NT2/D1 (cell line): Measurements from ENCODE around the gene C2CD2L.
"Not testable (repeated sequence)": the region's sequence is repeated elsewhere in the genome, so short reads cannot be mapped to it uniquely, and the experiment has no call there.

ENCODE experiments used
- DNase-seq: peaks from one replicate; pipeline ENCODE4 v3.0.0-alpha.2; 2011; ENCODE audit warnings: low read depth, low spot score
- H3K27me3 ChIP-seq: 2 replicates; pipeline ENCODE4 v1.6.0; 2011; ENCODE audit warnings: mild to moderate bottlenecking; ENCODE audit not compliant: insufficient read length, insufficient read depth
- H3K36me3 ChIP-seq: 2 replicates; pipeline ENCODE4 v1.6.1; 2011; ENCODE audit warnings: mild to moderate bottlenecking, low read length, mixed read lengths; ENCODE audit not compliant: insufficient read depth, insufficient read length
- H3K4me1 ChIP-seq: 2 replicates; pipeline ENCODE4 v1.5.1; 2011; ENCODE audit not compliant: insufficient read depth, insufficient read length
- H3K4me3 ChIP-seq: 2 replicates; pipeline ENCODE4 v1.5.1; 2011; ENCODE audit warnings: low read depth; ENCODE audit not compliant: insufficient read length
- H3K9ac ChIP-seq: 2 replicates; pipeline ENCODE4 v1.6.0; 2011; ENCODE audit warnings: low read depth; ENCODE audit not compliant: insufficient read length
- H3K9me3 ChIP-seq: 2 replicates; pipeline ENCODE4 v1.5.1; 2011; ENCODE audit warnings: mild to moderate bottlenecking, low read length; ENCODE audit not compliant: insufficient read depth
- SUZ12 ChIP-seq: IDR thresholded peaks from 2 replicates; pipeline ENCODE4 v1.6.1; 2011; ENCODE audit not compliant: insufficient read length, insufficient read depth; ENCODE audit errors: extremely low read depth
- YY1 ChIP-seq: IDR thresholded peaks from 2 replicates; pipeline ENCODE4 v1.6.1; 2011; ENCODE audit not compliant: insufficient read length, insufficient read depth
- ZNF274 ChIP-seq: IDR thresholded peaks from 2 replicates; pipeline ENCODE4 v1.6.1; 2011; ENCODE audit warnings: mild to moderate bottlenecking, low read depth, low read length

C2CD2L gene

GRCh38 chr11:119106564-119107537 is at the start of gene C2CD2L:
C2CD2L (plus strand) TSS chr11:119107344; CDS start chr11:119107742, 398 bp downstream.
- no peak for DNase-seq
- Histone ChIP-seq H3K4me3 (peak within 1 kb of the TSS; percentile 56), H3K36me3 (peaks cover 13% of the 10 kb centered on the region), H3K9me3 (no peaks in the 10 kb centered on the region), H3K9ac (peak within 1 kb of the TSS; percentile 70), H3K27me3 (peaks cover 17% of the 10 kb centered on the region), H3K4me1 (peaks cover 8% of the 10 kb centered on the region)
- TF ChIP-seq ZNF274 (no peak), YY1 (no peak), SUZ12 (peak; percentile 16)

- H3K4me1 ChIP-seq, H3K9ac ChIP-seq, DNase-seq, H3K4me3 ChIP-seq, H3K27me3 ChIP-seq, H3K9me3 ChIP-seq: not testable (repeated sequence)
- peaks cover 19% of the 10 kb centered on the region for H3K36me3 ChIP-seq
Observed at GRCh38 chr11:119059128-119059527, 48.0 kb upstream of the C2CD2L start.

- Histone ChIP-seq H3K36me3 (no peaks in the 10 kb centered on the region), H3K9ac (no peak overlapping the region), H3K9me3 (no peaks in the 10 kb centered on the region), H3K4me3 (no peak overlapping the region), H3K27me3 (no peaks in the 10 kb centered on the region), H3K4me1 (no peaks in the 10 kb centered on the region)
- TF ChIP-seq SUZ12 (no peak), YY1 (no peak), ZNF274 (no peak)
- no peak for DNase-seq
Observed at GRCh38 chr11:119061256-119061655, 45.9 kb upstream of the C2CD2L start.

- no peaks in the 10 kb centered on the region for H3K4me1 ChIP-seq
- H3K4me3 ChIP-seq = no peak overlapping the region
- no peaks in the 10 kb centered on the region for H3K9me3 ChIP-seq
- TF ChIP-seq YY1 (no peak), ZNF274 (no peak), SUZ12 (no peak)
- no peaks in the 10 kb centered on the region for H3K36me3 ChIP-seq
- H3K9ac ChIP-seq = no peak overlapping the region
- H3K27me3 ChIP-seq = no peaks in the 10 kb centered on the region
- no peak for DNase-seq
Observed at GRCh38 chr11:119062779-119063178, 44.4 kb upstream of the C2CD2L start.

- no peaks in the 10 kb centered on the region for H3K9me3 ChIP-seq
- H3K4me1 ChIP-seq = no peaks in the 10 kb centered on the region
- H3K4me3 ChIP-seq = no peak overlapping the region
- H3K9ac ChIP-seq = no peak overlapping the region
- TF ChIP-seq ZNF274 = no peak
- TF ChIP-seq YY1 = no peak
- no peak for TF ChIP-seq SUZ12
- peaks cover 12% of the 10 kb centered on the region for H3K36me3 ChIP-seq
- no peak for DNase-seq
- no peaks in the 10 kb centered on the region for H3K27me3 ChIP-seq
Observed at GRCh38 chr11:119065369-119065768, 41.8 kb upstream of the C2CD2L start.

GRCh38 chr11:119067371-119068222 is 39.5 kb upstream of the C2CD2L start, which contains the start of gene VPS11:
VPS11 (plus strand) TSS chr11:119067818; CDS start chr11:119067824, 6 bp downstream.
- Histone ChIP-seq H3K4me1 (no peaks in the 10 kb centered on the region), H3K9me3 (no peaks in the 10 kb centered on the region), H3K4me3 (peak within 1 kb of the TSS; percentile 86), H3K36me3 (peaks cover 25% of the 10 kb centered on the region), H3K9ac (peak within 1 kb of the TSS; percentile 83), H3K27me3 (no peaks in the 10 kb centered on the region)
- TF ChIP-seq YY1 (peak; percentile 84), ZNF274 (no peak), SUZ12 (no peak)
- peak; percentile 85 for DNase-seq

- Histone ChIP-seq H3K36me3 (peaks cover 62% of the 10 kb centered on the region), H3K9ac (no peak overlapping the region), H3K4me3 (no peak overlapping the region), H3K27me3 (no peaks in the 10 kb centered on the region), H3K4me1 (no peaks in the 10 kb centered on the region), H3K9me3 (no peaks in the 10 kb centered on the region)
- DNase-seq = no peak
- TF ChIP-seq YY1 = no peak
- TF ChIP-seq SUZ12 = no peak
Observed at GRCh38 chr11:119077839-119078238, 29.3 kb upstream of the C2CD2L start.
